ENCODE results near the gene SAPCD2.

- no peak for TF ChIP-seq POLR2AphosphoS5 (IDR thresholded peaks at IDR 0.05; ENCODE audit: low read depth, low read length)
- no peak for TF ChIP-seq TAF1 (IDR thresholded peaks at IDR 0.05; ENCODE audit: low read depth, low read length)
- TF ChIP-seq POLR2A (IDR thresholded peaks at IDR 0.05; ENCODE audit: low read depth, low read length) = no peak
- TF ChIP-seq SPI1 (IDR thresholded peaks at IDR 0.05; ENCODE audit: low read depth, low read length) = no peak
- no peak for TF ChIP-seq PAX5 (IDR thresholded peaks at IDR 0.05; ENCODE audit: insufficient read depth, low read length, severe bottlenecking)
- TF ChIP-seq POU2F2 (IDR thresholded peaks at IDR 0.05; ENCODE audit: low read depth, low read length) = no peak
These were observed 12.0 kb upstream of the SAPCD2 start for GRCh38 chr9:137082222-137082924.

All from GM12891 (cell line).